Lower leg skin (tissue), 4 donors: ENCODE data around the gene LRRC41. TPM values are rescaled to one million over a fixed set of nuclear protein-coding genes. Genes with fewer than 3 reads are reported as not detected.

Experiments
- DNase-seq, 2 donors: peaks; one replicate each; pipeline ENCODE4 v3.0.0-alpha.2; 2019; ENCODE audit warnings: low spot score in 2 of 2
- H3K4me3 ChIP-seq: fragments of 200-600 bp; sonication (generic); 2 replicates; pipeline ENCODE4 v1.5.1; 2017; ENCODE audit warnings: mild to moderate bottlenecking, low read depth; ENCODE audit not compliant: poor library complexity, severe bottlenecking
- POLR2A ChIP-seq, 2 donors: fragments of 450-650 bp; IDR thresholded peaks; one replicate each; pipeline ENCODE4 v1.6.1; 2016 to 2017; ENCODE audit warnings: antibody characterized with exemption in 2 of 2, mild to moderate bottlenecking in 1 of 2, moderate library complexity in 1 of 2
- WGBS, 2 donors: methylation state at CpG; one replicate each; pipeline ENCODE4 v1.1.5; 2018; 5-methylcytosine and 5-hydroxymethylcytosine counted together
- intact Hi-C: fragments of 100-400 bp; cut with DNase I; formaldehyde crosslinking; loops from one replicate; pipeline ENCODE4 v1.15.0; 2023; ENCODE audit warnings: low total_unique reads
- total RNA-seq, 4 donors: library from RNA; depleted of rRNA; stranded (reverse); fragments of >200 nt; gene quantifications; one replicate each; pipeline ENCODE4 v1.1.0, GENCODE V29; 2016
- TF ChIP-seq, protein P1 (sequence below), 3 donors: fragments of 450-650 bp; IDR thresholded peaks; one replicate each; pipeline ENCODE4 v1.5.1; 2016; ENCODE audit warnings: antibody characterized with exemption in 3 of 3, mild to moderate bottlenecking in 3 of 3, moderate library complexity in 2 of 3

Gene LRRC41
- total RNA-seq, 4 donors from 2014 or later: 74.6 to 87.8 (median 82.3) TPM

DNA sequence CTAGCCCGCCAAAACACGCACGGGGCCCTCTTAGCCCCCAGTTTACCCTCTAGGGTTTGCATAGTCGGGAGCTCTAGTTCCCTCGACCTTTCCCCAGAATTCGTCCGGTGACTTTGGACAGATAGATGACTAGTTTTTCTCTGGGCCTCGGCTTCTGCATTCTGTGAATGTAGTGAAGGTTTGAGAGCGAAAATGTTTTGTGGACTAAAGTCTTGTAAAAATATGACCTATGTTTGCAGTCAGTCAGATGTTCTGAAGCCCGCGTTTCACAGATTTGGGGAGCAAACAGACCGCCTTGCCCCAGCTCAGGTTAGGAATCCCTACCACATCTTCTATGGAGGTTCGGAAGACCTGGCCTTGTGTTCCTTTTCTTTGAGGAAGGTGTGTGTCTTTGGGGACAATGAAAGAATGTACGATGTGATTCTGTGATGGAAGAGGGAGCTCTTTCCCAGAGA, 483 bp upstream of the LRRC41 start:
- no peak for DNase-seq
- 0 to 1% methylated on average over 14 of the region's 14 CpGs for WGBS, 2 donors
- TF ChIP-seq, protein P1, sequence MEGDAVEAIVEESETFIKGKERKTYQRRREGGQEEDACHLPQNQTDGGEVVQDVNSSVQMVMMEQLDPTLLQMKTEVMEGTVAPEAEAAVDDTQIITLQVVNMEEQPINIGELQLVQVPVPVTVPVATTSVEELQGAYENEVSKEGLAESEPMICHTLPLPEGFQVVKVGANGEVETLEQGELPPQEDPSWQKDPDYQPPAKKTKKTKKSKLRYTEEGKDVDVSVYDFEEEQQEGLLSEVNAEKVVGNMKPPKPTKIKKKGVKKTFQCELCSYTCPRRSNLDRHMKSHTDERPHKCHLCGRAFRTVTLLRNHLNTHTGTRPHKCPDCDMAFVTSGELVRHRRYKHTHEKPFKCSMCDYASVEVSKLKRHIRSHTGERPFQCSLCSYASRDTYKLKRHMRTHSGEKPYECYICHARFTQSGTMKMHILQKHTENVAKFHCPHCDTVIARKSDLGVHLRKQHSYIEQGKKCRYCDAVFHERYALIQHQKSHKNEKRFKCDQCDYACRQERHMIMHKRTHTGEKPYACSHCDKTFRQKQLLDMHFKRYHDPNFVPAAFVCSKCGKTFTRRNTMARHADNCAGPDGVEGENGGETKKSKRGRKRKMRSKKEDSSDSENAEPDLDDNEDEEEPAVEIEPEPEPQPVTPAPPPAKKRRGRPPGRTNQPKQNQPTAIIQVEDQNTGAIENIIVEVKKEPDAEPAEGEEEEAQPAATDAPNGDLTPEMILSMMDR (IDR thresholded peaks at IDR 0.05): no peak
- TF ChIP-seq POLR2A (IDR thresholded peaks at IDR 0.05): no peak
- H3K4me3 ChIP-seq: peak overlapping the region; percentile 52
- intact Hi-C loops: no loop called here

- 1 to 2% methylated on average over 23 to 25 of the region's 32 CpGs for WGBS, 2 donors
- H3K4me3 ChIP-seq: peak overlapping the region; percentile 92
- intact Hi-C loops: no loop called here
- TF ChIP-seq POLR2A (IDR thresholded peaks at IDR 0.05): no peak
- TF ChIP-seq, protein P1 (IDR thresholded peaks at IDR 0.05): no peak
- peak in 1 of 2 donors; percentile 90 for DNase-seq
Observed at GRCh38 chr1:46302641-46303037, 777 bp downstream of the LRRC41 start.

DNA sequence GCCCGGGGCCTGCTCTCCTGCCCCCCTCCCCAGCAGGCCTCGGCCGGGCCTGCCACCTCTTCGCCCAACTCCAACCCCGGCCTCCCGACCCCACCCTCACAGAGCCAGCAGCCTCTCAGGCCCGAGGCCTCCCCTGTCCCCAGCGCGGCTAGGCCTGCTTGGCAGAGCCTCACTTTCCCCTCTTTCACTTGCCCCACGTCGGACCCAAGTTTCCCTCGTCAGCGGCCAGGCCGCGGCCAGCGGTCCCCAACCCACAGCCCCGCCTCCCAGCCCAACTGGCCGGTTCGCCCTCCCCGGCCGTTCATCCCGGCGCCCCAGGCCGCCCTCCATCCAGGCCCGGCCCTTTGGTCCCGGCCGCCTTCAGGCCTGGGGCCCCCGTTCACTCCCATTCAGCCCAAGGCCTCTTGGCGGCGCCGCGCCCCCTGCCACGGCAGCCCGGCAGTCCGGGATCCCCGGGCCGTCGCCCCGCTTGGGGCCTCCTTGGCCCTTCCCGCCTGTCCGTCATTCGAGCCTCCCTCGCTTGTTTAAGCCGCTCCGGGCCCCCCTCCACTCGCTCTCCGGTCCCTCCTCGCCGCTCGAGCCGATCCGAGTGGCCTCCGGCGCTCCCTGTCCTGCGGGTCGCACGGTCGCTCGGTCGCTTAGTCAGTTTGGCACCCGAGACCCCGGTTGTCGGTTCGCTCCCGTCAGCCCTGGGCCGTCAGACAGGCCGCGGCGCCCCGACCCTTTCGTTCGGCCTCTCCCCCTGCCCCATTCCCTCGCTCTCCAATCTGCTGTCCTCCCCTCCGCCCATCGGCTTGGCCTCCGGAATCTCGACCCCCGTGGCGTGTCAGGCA, 1.4 kb downstream of the LRRC41 start:
- DNase-seq: peak; percentile 23 to 89
- peak overlapping the region; percentile 92 for H3K4me3 ChIP-seq
- 1% methylated on average over 60 to 77 of the region's 79 CpGs for WGBS, 2 donors
- intact Hi-C loops: no loop called here
- TF ChIP-seq, protein P1 (IDR thresholded peaks at IDR 0.05): no peak
- TF ChIP-seq POLR2A (IDR thresholded peaks at IDR 0.05): no peak

DNA sequence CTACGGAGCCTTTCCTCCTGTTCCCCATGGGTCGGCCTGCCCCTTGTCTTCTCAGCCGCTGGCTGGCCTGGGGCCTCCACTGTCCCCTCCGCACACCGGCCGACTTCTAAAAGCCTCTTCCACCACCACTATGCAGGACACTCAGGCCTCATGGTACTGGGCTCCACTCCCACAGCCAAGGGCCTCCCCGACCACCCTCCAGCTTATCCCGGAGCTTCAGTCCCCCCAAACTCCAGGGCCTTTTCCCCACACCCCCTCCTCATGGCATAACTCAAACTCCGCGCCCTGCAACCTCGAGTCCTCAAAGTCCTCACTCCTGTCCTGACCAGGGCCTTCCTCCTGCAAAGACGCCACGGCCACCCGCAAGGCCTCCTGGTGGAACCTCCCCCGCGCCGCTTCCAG, 2.0 kb downstream of the LRRC41 start:
- TF ChIP-seq, protein P1 (IDR thresholded peaks at IDR 0.05): no peak
- TF ChIP-seq POLR2A (IDR thresholded peaks at IDR 0.05): no peak
- intact Hi-C loops: no loop called here
- WGBS, 2 donors: 7 to 9% methylated on average over 17 of the region's 17 CpGs
- peak overlapping the region; percentile 92 for H3K4me3 ChIP-seq
- DNase-seq: peak in 1 of 2 donors; percentile 91

DNA sequence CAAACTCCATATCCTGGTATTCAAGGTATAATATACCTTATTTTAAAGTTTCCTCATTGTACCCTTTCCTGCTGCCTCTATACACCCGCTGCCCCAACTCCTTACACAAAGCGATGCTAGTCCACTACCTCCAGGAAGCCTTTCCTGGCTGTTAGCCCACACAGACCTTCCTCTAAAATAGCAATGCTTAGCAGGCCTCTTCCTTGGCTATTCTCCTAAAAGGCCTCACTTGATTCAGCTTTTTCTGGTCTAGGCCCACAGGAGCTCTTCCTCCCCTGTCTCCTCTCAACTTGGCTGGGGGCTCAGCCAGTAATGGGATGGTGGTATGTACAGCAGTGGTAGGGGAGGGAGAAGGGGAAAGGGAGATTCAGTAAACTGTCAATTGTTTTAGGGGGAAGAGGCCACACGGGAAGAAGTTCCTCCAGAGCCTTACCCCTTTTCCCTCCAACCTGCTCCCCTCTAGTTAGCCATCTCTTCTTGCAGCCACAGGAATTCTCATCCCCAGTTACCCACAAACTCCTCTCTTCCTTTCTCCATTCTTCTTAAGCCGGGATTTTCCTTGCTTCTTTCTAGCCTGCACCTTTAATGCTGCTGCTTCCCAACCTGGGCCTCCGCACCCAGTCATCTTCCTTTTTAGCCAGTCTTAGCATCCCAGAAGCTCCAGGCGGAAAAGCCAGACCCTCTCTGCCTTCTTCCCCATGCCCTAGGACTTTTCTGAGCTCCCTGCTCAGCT, 2.6 kb downstream of the LRRC41 start:
- no peak for TF ChIP-seq POLR2A (IDR thresholded peaks at IDR 0.05)
- TF ChIP-seq, protein P1 (IDR thresholded peaks at IDR 0.05): no peak
- intact Hi-C loops: no loop called here
- no peak for DNase-seq
- H3K4me3 ChIP-seq: peak overlapping the region; percentile 92
- 31 to 33% methylated on average over 6 of the region's 6 CpGs for WGBS, 2 donors
